ENCODE measurements around the gene BAG1.

Gene BAG1

DNA sequence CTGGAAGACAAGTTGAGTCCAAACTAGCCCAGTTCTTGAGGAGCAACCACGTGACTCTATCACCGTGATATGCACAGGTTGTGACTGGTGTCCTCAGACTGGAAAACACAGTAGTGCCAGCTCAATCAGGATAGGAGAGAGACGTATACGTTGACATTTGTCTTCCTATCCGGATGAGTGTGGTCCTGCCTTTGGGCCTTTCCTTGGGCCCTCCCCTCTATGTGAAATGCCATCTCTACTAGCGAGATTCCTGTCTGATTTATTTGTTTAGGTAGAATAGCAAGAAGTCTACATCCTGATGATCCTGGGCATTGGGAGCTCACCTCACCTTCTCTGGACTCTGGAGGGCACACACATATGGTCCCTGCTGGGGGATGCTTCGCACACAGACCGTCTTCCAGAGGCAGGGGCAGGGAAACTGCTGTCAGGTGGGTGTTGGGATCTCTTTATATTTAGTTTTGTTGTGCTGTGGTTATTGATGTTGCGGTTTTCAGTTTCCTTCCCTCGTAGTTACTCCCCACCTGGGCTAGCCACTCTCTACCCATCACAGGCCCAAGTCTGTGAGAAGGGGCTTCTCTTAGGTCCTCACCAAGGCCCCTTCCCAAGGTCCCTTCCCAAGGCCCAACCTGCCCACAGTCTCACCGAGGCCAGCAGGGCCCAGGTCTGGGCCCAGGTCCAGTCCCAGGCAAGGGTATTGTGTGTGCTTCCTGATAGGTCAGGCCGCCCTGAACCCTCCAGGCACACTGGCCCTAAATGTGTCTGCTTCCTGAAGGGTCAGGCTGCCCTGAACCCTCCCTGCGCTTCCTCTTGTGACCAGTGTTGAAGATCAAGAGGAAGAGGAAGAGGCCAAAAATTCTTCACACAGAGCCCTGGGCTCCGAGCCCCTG is 43.6 kb downstream of the BAG1 start:
- H3K27ac ChIP-seq, result no peak overlapping the region

GRCh38 chr9:33211695-33212393 is 52.7 kb downstream of the BAG1 start:
- DNase-seq, result peak; percentile 18
- TF ChIP-seq, protein P1, sequence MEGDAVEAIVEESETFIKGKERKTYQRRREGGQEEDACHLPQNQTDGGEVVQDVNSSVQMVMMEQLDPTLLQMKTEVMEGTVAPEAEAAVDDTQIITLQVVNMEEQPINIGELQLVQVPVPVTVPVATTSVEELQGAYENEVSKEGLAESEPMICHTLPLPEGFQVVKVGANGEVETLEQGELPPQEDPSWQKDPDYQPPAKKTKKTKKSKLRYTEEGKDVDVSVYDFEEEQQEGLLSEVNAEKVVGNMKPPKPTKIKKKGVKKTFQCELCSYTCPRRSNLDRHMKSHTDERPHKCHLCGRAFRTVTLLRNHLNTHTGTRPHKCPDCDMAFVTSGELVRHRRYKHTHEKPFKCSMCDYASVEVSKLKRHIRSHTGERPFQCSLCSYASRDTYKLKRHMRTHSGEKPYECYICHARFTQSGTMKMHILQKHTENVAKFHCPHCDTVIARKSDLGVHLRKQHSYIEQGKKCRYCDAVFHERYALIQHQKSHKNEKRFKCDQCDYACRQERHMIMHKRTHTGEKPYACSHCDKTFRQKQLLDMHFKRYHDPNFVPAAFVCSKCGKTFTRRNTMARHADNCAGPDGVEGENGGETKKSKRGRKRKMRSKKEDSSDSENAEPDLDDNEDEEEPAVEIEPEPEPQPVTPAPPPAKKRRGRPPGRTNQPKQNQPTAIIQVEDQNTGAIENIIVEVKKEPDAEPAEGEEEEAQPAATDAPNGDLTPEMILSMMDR (IDR thresholded peaks at IDR 0.05; ENCODE audit: low read depth, low read length, missing control alignments), result no peak
- Histone ChIP-seq H3K27me3 (replicated peaks) (peaks cover 2% of the 10 kb centered on the region), H3K36me3 (replicated peaks) (no peaks in the 10 kb centered on the region), H3K4me3 (ENCODE audit: low read depth, low read length) (no peak overlapping the region), H3K27ac (no peak overlapping the region)
- in situ Hi-C loops (cut with HindIII; ENCODE audit: low pct_ligation_motif_present, low sequenced_read_pairs), result no loop called here

More for the DNA sequence above, 43.6 kb downstream of the BAG1 start:
- H3K27me3 ChIP-seq (replicated peaks), result no peaks in the 10 kb centered on the region
- no peaks in the 10 kb centered on the region for H3K36me3 ChIP-seq (replicated peaks)
- H3K4me3 ChIP-seq (ENCODE audit: low read depth, low read length), result no peak overlapping the region
- in situ Hi-C loops (cut with HindIII; ENCODE audit: low pct_ligation_motif_present, low sequenced_read_pairs), result no loop called here
- no peak for DNase-seq
- TF ChIP-seq, protein P1 (IDR thresholded peaks at IDR 0.05; ENCODE audit: low read depth, low read length, missing control alignments), result no peak

- no peak for DNase-seq
- in situ Hi-C loops (cut with HindIII; ENCODE audit: low pct_ligation_motif_present, low sequenced_read_pairs), result no loop called here
- Histone ChIP-seq H3K4me3 (ENCODE audit: low read depth, low read length) (no peak overlapping the region), H3K36me3 (replicated peaks) (no peaks in the 10 kb centered on the region), H3K27ac (no peak overlapping the region), H3K27me3 (replicated peaks) (no peaks in the 10 kb centered on the region)
- TF ChIP-seq, protein P1 (IDR thresholded peaks at IDR 0.05; ENCODE audit: low read depth, low read length, missing control alignments), result no peak
Observed at GRCh38 chr9:33210006-33210715, 54.3 kb downstream of the BAG1 start.

- TF ChIP-seq, protein P1 (IDR thresholded peaks at IDR 0.05; ENCODE audit: low read depth, low read length, missing control alignments), result no peak
Observed at GRCh38 chr9:33209394-33209793, 55.1 kb downstream of the BAG1 start.

GRCh38 chr9:33202552-33203201 is 61.8 kb downstream of the BAG1 start:
- no peak overlapping the region for H3K4me3 ChIP-seq (ENCODE audit: low read depth, low read length)
- in situ Hi-C loops (cut with HindIII; ENCODE audit: low pct_ligation_motif_present, low sequenced_read_pairs), result no loop called here

More at GRCh38 chr9:33209394-33209793, 55.1 kb downstream of the BAG1 start:
- no peak for DNase-seq
- in situ Hi-C loops (cut with HindIII; ENCODE audit: low pct_ligation_motif_present, low sequenced_read_pairs), result no loop called here
- no peak overlapping the region for H3K27ac ChIP-seq
- H3K27me3 ChIP-seq (replicated peaks), result no peaks in the 10 kb centered on the region
- no peaks in the 10 kb centered on the region for H3K36me3 ChIP-seq (replicated peaks)
- no peak overlapping the region for H3K4me3 ChIP-seq (ENCODE audit: low read depth, low read length)

More at GRCh38 chr9:33202552-33203201, 61.8 kb downstream of the BAG1 start:
- DNase-seq, result peak; percentile 84
- H3K36me3 ChIP-seq (replicated peaks), result no peaks in the 10 kb centered on the region
- no peaks in the 10 kb centered on the region for H3K27me3 ChIP-seq (replicated peaks)
- TF ChIP-seq, protein P1 (IDR thresholded peaks at IDR 0.05; ENCODE audit: low read depth, low read length, missing control alignments), result peak; percentile 11
- H3K27ac ChIP-seq, result peak overlapping the region; percentile 13
